GM21619 (cell line): Measurements from ENCODE around the gene GALNT17.

ENCODE experiments used
- ATAC-seq: cut with Tn5 transposase; IDR thresholded peaks from one replicate; pipeline ENCODE4 v1.9.1; 2021; ENCODE audit not compliant: unreplicated experiment

Gene GALNT17

GRCh38 chr7:71657386-71657785 lies 525.4 kb downstream of the GALNT17 start:
- no peak for ATAC-seq

- ATAC-seq: no peak
Observed at GRCh38 chr7:71659622-71660021, 527.7 kb downstream of the GALNT17 start.

GRCh38 chr7:71661671-71662224 lies 529.8 kb downstream of the GALNT17 start:
- no peak for ATAC-seq

GRCh38 chr7:71665716-71666115 lies 533.8 kb downstream of the GALNT17 start:
- no peak for ATAC-seq

GRCh38 chr7:71668572-71668971 lies 536.6 kb downstream of the GALNT17 start:
- ATAC-seq: no peak

GRCh38 chr7:71679480-71679879 lies 547.5 kb downstream of the GALNT17 start:
- ATAC-seq: no peak

- ATAC-seq: no peak
Observed at GRCh38 chr7:71682181-71682580, 550.2 kb downstream of the GALNT17 start.

- ATAC-seq: no peak
Observed at GRCh38 chr7:71682841-71683781, 551.2 kb downstream of the GALNT17 start.

- no peak for ATAC-seq
Observed at GRCh38 chr7:71687286-71687685, 555.3 kb downstream of the GALNT17 start.

GRCh38 chr7:71687831-71688599 lies 556.1 kb downstream of the GALNT17 start:
- no peak for ATAC-seq

GRCh38 chr7:71691538-71691937 lies 559.6 kb downstream of the GALNT17 start:
- no peak for ATAC-seq

GRCh38 chr7:71694665-71695064 lies 562.7 kb downstream of the GALNT17 start:
- no peak for ATAC-seq

- ATAC-seq: no peak
Observed at GRCh38 chr7:71695186-71695585, 563.2 kb downstream of the GALNT17 start.

- no peak for ATAC-seq
Observed at GRCh38 chr7:71696511-71696910, 564.6 kb downstream of the GALNT17 start.

- no peak for ATAC-seq
Observed at GRCh38 chr7:71697400-71697799, 565.5 kb downstream of the GALNT17 start.

GRCh38 chr7:71705217-71705616 lies 573.3 kb downstream of the GALNT17 start:
- ATAC-seq: no peak

GRCh38 chr7:71705901-71706596 lies 574.1 kb downstream of the GALNT17 start:
- ATAC-seq: no peak

- no peak for ATAC-seq
Observed at GRCh38 chr7:71706597-71706975, 574.6 kb downstream of the GALNT17 start.

GRCh38 chr7:71707041-71707440 lies 575.1 kb downstream of the GALNT17 start:
- ATAC-seq: no peak

GRCh38 chr7:71708710-71709109 lies 576.8 kb downstream of the GALNT17 start:
- ATAC-seq: no peak

GRCh38 chr7:71710442-71710841 lies 578.5 kb downstream of the GALNT17 start:
- ATAC-seq: no peak
